Stimulated activated CD8-positive, alpha-beta memory T cell treated with anti-CD3 and anti-CD28 coated beads, Interleukin-15, amount 100 ng/mL, for 48 hours (primary cell): ENCODE data around the gene TREX2.

ENCODE experiments used
- DNase-seq, 2 donors: peaks; one replicate each; pipeline ENCODE4 v3.0.0-alpha.2; 2020; ENCODE audit warnings: low read depth in 2 of 2

The TREX2 gene

DNA sequence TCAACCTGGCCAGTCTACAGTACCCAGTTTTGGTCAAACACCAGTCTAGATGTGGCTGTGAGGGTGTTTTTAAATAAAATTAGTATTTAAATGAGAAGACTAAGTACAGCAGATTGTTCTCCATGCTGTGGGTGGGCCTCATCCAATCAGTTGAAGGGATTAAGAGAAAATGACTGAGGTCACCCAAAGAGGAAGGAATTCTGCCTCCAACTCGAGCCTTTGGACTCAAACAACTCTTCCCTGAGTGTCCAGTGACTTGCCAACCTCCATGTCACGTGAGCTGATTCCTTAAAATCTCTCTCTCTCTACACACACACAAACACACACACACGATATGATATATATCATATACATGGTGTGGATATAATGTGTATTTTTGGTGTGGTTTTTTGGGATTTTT lies 10.0 kb downstream of the TREX2 start:
- no peak for DNase-seq

DNA sequence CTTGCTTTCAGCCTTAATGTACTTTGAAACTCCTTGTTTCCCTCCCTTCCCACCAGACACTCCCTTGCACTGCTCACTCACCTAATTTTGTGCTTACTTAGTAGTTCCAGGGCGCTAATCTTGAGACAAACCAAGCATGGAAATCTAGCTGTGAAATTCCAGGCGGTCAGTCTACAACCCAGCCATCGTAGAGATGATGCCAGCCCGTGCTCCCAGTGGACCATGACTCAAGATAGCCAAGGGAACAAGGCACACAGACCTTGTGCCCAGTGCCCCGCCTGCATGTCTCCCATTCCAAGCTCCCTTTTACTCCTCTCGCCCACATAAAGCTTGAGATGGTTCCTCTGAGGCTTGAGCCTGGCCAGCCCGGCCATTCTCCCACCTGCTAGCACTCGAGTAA lies 11.1 kb downstream of the TREX2 start:
- no peak for DNase-seq

DNA sequence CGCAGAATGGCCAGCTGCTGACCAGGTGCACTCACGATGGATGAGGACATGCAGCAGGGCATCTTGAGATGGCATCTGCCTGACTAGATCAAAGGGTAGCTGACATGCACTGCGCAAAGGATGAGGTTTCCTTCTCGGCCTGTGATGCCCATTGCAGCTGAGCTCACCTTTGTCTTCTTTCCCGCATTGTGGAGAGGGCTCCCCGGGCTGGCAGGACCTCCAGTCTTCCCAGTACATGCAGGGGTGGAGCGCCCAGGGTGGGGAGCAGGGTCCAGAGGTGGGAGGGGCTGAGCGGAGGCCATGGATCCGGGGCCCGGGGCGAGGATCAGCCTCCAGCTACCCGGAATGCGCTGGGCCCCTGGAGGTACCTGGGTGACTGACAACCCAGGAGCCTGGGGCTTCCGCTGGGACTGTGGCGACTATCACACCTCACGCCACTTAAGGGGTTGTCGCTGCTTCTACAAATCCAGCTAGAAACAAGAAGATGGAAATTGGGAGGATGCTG lies 12.0 kb downstream of the TREX2 start:
- DNase-seq: no peak

DNA sequence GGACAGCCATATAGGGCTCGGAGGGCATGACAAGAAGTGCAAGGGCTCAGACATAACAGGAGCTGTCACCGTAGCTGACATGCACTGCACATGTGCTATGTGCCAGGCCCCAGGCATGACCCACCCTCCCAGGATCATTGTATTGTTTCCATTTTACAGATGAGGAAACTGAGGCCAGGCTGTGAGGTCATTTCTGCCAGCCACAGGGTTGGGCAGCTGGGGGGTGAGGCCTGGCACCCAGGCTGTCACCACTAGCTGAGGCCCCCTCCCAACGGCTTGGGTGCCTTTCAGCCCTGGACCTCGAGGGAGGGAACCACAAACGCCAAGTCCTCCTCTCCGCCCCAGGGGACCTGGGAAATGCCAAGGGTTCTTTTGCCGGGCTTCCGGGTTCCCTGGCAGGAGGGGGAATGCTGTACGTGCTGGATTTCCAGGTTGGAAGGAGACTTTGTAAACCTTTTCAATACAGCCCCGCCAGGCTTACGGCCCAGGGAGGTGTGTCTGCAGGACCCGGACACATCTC lies 12.6 kb downstream of the TREX2 start:
- DNase-seq: no peak

DNA sequence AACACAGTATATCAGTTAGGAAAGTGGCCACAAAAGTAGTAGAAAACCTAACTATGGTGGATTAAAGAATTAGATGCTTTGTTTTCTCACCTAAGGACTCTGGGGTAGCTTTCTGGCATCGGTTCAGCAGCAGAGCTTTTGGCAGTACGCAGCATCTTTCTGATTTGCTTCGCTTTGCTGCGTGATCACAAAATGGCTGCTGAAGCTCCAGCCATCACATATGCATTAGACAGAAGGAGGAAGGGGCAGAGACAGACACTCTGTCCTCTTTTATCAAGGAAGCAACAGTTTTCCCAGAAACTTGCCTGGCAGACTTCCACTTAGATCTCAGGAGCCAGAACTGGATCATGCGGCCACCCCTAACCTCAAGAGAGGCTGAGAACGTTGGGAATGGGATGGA lies 15.1 kb downstream of the TREX2 start:
- DNase-seq: no peak

DNA sequence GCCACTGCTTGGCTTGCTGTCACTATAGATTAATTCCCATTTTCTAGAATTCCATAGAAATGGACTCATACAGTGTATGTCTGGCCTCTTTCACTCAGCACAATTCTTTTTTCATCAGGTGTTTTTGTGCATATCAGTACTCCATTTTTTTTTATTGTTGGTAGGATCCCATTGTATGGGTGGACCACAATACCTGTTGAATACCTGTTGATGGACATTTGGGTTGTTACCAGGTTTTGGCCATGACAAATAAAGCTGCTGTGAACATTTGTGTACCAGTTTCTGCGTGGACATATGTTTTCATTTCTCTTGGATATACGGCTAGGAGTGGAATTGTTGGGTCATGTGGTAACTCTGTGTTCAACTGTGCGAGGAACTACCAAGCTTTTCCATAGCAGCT lies 19.7 kb downstream of the TREX2 start:
- DNase-seq: no peak

DNA sequence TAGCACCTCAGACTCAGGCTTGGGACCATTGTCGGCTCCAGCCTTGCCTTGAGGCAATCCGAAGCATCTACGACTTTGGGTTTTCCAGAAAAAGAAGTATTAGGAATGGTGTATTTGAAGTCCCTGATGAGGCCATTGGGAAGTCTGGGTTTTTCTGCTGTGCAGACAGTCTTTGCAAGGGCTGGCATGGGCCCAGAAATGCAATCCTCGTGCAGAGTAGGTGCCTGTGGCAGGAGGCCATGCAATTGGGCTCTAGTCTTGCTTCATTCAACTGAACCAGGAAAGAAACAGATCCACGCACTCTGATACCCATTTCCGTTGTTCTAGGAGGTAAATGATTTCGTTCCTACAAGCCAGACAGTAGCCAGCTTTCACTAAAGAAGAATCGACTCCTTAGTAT lies 22.2 kb downstream of the TREX2 start:
- no peak for DNase-seq

DNA sequence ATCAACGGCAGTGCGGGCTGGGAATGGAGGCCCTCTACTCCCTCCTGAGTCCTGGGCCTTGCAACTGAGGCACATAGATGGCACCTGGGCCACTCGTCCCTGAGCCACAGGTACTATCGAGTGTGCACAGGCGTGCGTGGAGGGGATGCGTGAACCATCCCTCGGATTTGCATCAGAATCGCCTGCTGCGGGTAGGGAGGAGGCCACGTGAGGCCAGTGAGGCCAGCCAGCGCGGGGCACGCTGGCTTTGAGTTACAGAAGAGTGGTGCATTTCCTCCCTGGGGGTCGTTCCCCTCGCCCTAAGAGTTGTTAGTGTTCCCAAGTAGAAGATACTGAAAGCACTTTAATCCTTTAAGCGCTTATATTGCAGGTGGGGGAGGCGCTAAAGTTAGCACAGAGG lies 24.0 kb downstream of the TREX2 start:
- no peak for DNase-seq

DNA sequence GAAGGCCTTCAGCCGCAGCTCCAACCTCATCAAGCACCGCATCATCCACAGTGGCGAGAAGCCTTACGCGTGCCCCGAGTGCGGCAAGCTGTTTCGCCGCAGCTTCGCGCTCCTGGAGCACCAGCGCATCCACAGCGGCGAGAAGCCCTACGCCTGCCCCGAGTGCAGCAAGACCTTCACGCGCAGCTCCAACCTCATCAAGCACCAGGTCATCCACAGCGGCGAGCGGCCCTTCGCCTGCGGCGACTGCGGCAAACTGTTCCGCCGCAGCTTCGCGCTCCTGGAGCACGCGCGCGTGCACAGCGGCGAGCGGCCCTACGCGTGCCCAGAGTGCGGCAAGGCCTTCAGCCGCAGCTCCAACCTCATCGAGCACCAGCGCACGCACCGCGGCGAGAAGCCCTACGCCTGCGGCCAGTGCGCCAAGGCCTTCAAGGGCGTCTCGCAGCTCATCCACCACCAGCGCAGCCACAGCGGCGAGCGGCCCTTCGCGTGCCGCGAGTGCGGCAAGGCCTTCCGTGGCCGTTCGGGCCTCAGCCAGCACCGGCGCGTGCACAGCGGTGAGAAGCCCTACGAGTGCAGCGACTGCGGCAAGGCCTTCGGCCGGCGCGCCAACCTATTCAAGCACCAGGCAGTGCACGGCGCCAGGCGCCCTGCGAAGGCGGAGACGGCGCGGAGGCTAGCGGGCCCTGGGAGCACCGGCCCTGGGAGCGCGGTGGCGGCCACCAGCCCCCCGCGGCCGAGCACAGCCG lies 24.8 kb downstream of the TREX2 start:
- DNase-seq: no peak

DNA sequence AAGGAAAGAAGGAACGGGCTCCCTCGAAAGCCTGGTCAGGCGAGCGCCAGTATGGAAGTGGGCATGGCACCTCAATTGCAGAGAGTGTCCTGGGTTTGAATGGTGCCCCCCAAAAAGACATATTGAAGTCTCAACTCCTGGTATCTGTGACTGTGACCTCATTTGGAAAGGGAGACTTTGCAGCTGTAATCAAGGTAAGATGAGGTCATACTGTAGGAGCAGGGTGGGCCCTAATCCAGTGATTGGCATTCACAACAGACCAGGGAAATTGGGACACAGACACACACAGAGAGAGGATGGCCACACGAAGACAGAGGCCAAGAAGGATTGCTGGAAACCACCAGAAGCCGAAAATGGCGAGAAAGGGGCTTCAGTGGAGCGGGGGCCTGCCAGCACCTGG lies 28.2 kb downstream of the TREX2 start:
- DNase-seq: no peak

DNA sequence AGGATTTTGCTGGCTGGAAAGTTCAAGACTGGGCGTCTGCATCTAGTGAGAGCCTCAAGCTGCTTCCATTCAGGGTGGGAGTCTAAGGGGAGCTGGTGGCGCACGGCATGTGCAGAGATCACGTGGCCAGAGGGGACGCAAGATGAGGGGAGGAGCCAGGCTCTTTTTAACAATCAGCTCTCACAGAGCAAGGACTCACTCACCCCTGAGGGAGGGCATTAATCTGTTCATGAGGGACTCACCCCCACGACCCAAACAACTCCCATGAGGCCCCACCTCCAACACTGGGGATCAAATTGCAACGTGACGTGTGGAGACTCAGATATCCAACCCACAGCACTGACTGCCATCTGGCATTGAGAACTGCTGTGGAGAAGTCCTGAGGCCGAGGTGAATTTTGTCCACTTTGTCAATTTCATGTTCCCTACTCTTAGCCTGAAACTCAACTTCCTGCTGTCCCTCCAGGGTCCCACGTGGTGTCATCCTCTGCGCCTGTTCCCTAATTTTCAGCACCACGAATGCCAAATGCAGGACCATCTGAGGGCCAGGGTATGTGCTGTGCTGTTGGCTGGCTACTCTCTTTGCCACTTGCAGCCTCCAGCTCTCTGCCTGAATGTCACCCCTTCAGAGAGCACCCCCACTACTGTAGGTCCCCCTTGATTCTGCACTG lies 28.9 kb downstream of the TREX2 start:
- no peak for DNase-seq

DNA sequence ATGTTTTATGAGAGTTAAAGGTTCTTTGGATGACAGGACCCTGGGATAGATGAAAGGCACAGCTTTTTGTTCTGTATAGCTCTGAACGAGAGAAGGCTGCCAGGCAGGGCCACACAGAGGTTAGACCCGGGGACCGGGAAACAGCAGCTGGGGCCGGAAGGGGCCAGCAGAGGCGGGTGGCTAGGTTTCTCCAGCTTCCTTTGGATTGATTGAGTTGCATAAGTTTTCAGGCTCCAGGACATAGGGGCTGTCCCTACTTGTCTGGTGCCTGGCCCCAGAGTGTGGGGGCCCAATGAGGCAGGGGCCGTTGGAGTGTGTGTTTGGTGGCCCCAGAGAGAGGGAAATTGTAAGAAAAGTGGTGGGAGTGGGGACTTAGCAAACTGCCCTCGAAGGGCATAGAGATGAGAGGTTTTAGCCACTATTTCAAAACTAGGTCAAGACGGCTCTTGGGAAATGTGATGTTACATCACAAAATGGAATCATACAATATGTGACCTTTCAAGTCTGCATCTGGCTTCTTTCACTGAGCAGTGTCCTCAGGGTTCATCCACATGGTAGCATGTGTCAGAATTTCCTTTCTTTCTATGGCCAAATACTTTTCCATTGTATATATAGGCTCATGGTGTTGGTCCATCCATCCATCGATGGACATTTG lies 30.9 kb downstream of the TREX2 start:
- DNase-seq: no peak

DNA sequence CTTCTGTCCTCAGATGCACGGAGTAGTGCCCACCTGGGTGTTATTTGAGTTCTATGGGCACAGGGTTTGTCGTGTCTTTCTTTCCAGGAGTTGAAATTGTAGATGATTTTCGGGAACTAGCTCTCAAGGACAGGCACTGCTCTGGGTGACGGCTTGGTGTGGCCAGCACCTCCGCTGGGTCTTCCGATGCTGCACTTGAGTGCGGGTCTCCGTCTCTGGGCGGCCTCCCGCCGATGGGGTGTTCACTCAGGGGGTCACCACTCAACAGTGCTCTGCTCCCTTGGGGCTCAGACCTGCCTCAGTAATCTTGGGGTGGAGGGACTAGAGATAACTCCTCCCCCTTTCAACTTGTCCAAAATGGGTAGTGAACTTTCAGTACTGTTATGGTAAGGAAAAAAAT lies 32.1 kb downstream of the TREX2 start:
- DNase-seq: no peak

DNA sequence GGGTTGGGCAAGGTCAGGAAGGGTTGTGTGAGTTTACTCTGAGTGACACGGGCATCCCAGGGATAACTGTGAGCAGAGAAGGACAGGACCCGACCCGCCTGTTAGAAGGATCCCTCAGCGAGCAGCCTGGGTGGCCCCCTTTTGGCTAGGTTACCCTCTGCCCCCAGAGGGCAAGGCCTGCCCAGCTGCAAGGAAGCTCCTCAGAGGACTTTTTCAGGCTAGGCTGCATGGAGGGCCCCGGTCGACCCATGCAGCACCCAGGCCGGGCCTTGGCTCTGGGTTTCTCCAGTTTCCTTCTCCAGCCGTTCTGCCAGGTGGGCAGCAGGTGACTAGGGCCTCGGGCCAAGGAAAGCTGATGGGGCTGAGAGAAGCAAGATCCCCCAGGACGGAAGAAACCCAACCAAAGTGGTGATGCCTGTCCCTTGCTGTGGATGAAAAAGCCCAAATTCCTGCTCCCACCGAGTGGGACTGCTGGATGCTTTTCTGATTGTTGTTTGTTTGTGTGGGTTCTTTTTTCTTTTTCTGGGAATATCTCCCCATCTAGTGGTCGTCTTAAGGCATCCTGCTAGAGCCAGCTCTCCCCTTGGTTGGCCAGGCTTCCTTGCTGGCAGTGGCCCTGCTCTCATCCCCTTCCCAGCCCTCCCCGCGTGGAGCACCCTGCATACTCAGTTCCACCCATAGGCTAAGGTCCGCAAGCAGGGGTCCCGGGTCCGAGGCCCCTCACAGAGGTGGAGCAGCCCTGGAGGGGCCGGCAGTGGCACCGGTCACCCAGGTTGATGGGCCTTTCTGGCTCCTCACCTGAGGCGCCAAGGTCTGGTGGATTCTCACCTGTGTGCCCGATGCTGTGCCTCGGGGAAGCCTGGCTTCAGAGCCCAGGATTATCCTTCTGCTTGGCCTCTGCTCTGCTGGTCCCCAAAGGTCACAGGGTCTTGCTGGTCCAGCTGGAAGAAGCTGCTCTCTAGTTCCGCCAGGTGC lies 32.8 kb downstream of the TREX2 start:
- no peak for DNase-seq

DNA sequence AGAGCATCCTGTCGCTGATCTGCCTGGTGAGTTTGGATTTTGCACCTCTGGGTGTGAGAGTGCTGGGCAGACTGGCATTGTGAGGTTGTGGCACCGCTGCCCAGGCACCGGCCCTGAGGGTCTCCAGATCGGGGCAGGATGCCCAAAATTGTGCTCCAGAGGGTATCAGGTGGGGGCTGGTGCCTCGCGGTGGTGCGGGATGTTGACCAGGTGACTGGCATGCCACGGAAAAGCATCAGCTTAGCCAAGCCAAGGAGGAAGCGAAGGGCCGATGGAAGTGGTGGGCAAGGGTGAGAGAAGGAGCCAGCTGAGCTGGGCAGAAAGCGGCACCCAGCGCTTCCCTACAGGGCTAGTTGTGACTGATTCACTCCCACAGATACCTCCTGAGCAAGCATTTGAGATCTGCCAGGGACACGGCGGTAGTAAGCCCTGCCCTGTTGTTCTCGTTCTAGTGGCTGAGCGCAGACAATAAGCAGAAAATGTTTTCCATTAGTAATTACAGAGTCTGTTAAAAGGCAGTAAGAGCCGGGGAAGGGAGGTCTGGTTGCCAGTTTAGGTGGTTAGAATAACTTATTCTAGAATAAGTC lies 33.8 kb downstream of the TREX2 start:
- DNase-seq: no peak

DNA sequence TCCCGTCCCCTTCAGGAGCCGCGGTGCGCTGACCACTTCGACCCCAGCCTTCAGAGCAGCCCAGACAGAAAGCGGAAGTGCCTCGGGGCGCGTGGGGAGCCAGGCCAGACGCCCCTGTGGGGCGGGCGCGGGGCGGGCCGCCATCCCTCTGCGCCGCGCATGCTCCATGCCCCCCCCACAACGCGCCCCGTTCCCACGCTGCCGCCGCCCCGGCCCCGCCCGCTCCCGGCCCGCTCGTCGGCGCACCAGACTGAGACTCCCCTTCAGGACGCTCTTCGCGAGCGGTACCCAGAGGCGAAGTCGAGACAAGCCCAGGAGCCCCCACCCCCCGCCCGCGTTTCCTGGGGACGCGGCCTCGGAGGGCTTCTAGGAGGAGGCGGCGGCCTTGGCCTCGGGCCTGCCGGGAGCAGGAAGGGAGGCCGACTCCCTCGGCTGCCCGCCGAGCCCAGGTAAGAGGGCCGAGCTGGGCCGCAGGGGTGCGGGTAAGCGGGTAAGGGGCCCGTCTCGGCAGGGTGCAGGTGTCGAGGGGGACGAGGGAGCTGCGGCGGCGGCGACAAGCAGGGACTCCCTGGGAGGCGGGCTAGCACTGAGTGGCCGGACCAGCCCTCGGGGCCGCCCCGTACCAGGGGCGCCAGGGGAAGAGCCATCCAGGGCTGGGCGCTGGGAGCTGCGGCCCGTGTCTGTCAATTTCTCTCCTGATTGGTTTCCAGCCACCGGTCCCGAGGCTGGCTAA lies 34.4 kb downstream of the TREX2 start, which contains the start of gene ZFP92:
Gene ZFP92, plus strand, starts transcription at position 218 of the 733 bp plus-strand sequence. CDS start 6,851 bp downstream, outside the sequence.
- DNase-seq: peak in 1 of 2 donors; percentile 19

DNA sequence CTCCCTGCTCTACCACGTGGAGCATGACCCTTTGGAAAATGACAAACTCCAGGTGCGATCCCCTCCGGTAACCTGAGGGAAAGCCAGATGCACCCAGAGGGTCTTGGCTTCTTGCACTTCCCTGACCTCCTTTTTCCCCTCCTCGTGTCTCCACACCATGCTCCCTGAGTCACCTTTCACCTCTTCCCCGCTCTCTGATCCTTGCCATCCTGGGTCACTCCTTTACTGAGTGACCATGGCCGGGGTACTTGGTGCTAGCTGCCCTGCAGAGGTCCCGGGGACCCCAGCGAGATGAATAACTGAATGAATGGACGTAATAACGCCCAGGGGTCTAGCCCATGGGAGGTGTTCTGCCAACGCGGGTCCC lies 35.0 kb downstream of the TREX2 start:
- DNase-seq: no peak

DNA sequence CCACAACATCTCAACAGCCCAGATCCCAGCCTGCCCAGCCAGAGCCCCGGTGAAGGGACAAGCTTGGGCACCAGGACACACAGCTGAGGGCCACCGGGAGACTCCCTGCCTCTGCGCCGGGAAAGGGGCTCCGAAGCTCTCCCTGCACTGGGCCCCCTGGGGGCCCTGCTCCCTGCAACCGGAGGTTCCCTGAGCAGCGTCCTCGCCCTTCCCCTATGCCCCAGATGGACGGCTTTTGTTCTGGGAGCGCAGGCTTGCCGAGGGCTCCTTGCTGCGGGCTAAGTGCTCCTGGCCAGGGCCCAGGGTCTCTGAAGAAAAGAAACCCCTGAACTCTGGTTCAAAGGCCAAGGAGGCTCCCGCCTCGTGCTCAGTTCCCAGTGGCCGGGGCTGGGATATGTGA lies 35.5 kb downstream of the TREX2 start:
- no peak for DNase-seq

DNA sequence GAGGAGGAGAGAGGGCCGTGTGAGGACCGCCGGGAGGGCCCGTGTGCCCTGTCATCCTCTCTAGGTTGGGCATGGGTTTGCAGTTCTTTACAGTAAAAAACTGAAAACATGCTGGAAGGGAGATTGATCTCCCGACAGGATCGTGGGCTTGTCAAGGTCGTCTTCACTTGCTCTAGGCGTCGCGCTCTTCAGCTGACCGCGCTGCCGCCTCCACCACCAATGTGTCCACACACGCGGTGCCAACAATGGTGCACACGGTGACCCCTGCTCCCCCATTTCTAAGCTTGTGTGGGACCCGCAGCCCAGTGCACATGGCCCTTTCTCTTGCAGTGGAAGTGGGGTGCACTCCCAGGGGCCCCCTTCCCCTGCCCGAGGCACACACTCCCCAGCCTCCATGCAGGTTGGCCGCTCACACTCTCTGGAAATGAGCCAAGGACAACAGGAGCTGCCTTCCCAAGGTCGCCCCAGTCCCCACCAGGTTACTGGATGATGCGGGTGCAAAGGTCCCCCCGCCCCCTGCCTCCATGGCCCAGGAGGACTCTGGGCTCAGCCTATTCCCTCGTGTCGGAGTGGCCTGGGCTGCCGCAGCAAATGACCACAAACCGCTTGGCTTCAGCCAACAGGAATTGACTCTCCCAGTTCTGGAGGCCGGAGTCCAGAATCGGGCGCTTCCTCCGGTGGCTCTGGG lies 36.3 kb downstream of the TREX2 start:
- no peak for DNase-seq

DNA sequence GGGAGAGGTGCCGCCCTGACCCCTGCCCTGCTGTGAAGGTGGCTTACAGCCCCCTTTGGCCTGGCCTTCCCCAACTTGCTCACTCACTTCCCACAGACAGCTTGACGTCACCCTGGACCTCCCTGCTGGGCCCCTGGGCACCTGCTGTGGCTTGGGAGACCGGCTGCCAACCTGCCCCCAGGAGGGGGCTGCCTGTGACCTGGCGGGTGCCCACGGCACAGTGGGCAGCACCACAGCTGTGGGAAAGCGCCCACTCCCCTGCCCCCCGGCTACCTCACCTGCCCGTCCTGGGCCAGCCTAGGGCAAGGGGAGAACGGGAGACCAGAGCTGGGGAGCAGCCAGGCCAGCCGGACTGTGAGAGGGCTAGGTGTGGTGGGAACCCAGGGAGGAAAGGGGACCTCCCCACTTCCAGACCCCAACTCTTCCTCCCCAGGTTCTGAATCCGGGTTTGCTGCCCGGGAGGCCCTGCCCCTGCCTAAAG lies 36.9 kb downstream of the TREX2 start:
- DNase-seq: no peak
